SK-N-DZ (cell line): ENCODE measurements around the gene AP4B1. TPM values are rescaled to one million over a fixed set of nuclear protein-coding genes. Genes with fewer than 3 reads are reported as not detected.
"Not testable (repeated sequence)": the region's sequence is repeated elsewhere in the genome, so short reads cannot be mapped to it uniquely, and the experiment has no call there.

Experiments
- DNase-seq: peaks from one replicate; pipeline ENCODE4 v3.0.0-alpha.2; 2015; ENCODE audit warnings: low spot score
- polyA plus RNA-seq, 2 experiments: library from polyadenylated mRNA; depleted of rRNA; stranded (reverse); fragments of >200 nt; gene quantifications; 2 replicates each; pipeline ENCODE4 v1.2.3, GENCODE V29; 2014

AP4B1 gene
- polyA plus RNA-seq (2014; cell fraction: cytosol; rRNA removed), result 20.5 and 21.2 TPM in 2 replicates
- 76.1 and 76.7 TPM in 2 replicates for polyA plus RNA-seq (2014; cell fraction: nucleus; rRNA removed)

DNA sequence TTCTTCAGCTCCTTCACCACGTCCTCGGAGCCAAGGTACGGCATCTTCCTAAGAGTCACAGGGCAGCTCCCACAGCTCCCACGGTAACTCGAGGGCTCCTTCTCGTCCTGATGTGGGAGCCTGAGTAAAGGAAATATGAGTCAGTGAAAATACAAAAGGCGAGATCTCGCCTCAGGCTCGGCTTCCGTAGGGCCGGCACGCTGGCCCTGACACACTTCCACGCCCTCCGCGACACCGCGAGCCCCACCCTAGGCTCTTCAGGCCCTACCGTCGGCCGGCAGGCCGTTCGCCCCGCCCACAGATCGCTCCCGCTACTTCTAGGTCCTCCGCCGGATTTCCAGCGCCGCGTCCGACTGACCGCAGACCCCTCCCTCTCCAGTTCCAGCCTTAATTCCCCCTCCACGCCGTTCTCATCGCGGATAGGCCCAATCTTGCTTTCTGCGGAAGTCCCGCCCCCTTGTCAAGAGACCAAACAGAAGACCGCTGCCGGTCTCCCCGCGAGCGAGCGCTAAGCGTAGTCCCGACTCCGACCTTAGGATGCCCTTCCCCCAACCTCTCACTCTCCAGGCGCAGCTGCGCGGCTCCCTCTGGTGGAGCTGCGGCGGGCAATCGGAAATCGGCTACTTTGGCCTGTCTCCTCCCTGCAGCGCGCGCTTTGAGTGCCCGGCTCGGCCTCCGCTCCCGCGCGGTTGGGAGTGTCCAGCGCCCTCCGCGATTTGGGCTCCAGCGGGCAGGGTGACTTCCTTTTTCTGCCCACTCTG is at the start of gene AP4B1, which contains the start of gene DCLRE1B:
AP4B1 (minus strand) TSS at position 126 of the 761 bp plus-strand sequence; CDS start at position 44, 82 bp downstream.
DCLRE1B (plus strand) TSS at position 653 of the 761 bp plus-strand sequence. CDS start 261 bp downstream, outside the sequence.
- DNase-seq, result peak; percentile 100

DNA sequence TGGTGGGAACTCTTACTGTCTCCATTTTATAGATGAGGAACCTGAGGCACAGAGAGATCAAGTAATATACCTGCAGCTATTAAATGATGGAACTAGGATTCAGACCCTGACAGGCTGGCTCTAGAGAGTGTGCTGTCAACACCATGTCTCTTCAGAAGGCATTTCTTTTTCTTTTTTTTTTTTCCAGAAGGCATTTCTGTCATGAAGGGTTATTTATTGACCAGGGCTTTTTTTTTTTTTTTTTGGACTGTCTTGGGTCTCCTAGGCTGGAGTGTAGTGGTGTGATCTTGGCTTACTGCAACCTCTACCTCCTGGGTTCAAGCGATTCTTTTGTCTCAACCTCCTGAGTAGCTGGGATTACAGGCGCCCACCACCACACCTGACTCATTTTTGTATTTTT is 47.1 kb upstream of the AP4B1 start:
- no peak for DNase-seq

DNA sequence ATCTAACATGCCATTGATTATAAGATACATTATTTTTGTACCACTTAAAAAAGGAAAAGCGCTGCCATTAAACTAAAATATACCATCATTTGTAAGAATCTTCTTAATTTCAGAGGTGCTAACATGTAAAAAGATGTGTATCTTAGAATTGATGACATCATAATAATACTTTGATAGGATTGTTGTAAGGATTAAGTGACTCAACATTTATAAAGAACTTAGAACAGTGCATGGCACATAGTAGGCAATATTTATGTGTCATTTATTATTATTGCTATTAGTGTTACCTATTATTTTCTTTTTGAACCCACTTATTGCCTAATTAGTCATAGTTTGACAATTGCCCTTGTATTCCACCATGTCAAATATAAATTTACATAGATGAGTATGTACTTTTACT is 46.3 kb upstream of the AP4B1 start:
- no peak for DNase-seq

- no peak for DNase-seq
These were observed 44.4 kb upstream of the AP4B1 start for GRCh38 chr1:113949007-113949406.

GRCh38 chr1:113948151-113948550 is 43.6 kb upstream of the AP4B1 start:
- DNase-seq, result not testable (repeated sequence)

- no peak for DNase-seq
These were observed 42.9 kb upstream of the AP4B1 start for GRCh38 chr1:113947388-113948107.

DNA sequence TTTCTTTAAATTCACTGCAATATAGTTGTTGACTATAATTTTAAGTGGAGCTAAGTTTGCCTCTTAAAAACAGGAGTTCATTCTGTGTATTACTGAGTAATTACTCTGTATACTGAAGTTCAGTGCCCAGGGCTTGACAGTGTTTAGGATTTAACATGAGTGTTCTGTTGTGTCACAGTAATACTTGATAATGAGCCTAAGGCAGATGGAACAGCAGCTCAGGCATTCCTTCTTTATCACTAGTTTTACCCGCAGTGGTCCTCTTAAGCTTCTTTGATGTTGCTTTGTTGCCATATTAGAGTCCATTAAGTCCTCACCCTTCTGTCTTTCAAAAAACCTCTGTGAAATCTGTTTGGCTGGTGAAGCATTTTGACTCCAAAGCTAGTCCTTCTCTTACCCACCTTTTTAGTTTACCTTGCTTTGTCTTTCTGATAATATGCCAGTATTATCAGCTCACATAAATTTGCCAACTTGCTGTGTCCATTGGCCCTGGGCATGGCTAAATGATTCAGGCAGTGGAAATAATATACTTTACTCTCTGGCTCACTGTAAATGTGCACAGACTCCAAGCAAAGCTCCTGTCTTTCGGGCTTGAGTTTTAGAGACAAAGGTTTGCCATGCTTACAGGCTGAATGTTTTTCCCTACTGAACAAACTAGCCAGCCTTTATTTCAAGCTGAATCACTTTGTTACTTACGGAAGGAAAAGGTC is 42.2 kb upstream of the AP4B1 start:
- DNase-seq, result no peak

- no peak for DNase-seq
These were observed 41.5 kb upstream of the AP4B1 start for GRCh38 chr1:113946112-113946511.

GRCh38 chr1:113945329-113945728 is 40.7 kb upstream of the AP4B1 start:
- no peak for DNase-seq

- no peak for DNase-seq
These were observed 38.6 kb upstream of the AP4B1 start for GRCh38 chr1:113943028-113943811.

- DNase-seq, result no peak
These were observed 37.9 kb upstream of the AP4B1 start for GRCh38 chr1:113942527-113942926.

DNA sequence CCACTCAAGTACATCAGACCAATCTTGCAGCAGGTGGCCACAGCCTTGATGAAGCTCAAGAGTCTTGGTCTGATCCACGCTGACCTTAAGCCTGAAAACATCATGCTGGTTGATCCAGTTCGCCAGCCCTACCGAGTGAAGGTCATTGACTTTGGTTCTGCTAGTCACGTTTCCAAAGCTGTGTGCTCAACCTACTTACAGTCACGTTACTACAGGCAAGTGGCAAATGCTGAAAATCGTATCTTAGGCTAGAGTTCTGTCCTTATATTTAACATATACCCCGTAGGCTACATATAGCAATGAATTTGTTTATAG is 36.6 kb upstream of the AP4B1 start:
- no peak for DNase-seq

DNA sequence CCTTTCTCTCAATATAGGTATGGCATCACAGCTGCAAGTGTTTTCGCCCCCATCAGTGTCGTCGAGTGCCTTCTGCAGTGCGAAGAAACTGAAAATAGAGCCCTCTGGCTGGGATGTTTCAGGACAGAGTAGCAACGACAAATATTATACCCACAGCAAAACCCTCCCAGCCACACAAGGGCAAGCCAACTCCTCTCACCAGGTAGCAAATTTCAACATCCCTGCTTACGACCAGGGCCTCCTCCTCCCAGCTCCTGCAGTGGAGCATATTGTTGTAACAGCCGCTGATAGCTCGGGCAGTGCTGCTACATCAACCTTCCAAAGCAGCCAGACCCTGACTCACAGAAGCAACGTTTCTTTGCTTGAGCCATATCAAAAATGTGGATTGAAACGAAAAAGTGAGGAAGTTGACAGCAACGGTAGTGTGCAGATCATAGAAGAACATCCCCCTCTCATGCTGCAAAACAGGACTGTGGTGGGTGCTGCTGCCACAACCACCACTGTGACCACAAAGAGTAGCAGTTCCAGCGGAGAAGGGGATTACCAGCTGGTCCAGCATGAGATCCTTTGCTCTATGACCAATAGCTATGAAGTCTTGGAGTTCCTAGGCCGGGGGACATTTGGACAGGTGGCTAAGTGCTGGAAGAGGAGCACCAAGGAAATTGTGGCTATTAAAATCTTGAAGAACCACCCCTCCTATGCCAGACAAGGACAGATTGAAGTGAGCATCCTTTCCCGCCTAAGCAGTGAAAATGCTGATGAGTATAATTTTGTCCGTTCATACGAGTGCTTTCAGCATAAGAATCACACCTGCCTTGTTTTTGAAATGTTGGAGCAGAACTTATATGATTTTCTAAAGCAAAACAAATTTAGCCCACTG is 36.0 kb upstream of the AP4B1 start:
- DNase-seq, result no peak

GRCh38 chr1:113938192-113938591 is 33.6 kb upstream of the AP4B1 start:
- DNase-seq, result no peak

DNA sequence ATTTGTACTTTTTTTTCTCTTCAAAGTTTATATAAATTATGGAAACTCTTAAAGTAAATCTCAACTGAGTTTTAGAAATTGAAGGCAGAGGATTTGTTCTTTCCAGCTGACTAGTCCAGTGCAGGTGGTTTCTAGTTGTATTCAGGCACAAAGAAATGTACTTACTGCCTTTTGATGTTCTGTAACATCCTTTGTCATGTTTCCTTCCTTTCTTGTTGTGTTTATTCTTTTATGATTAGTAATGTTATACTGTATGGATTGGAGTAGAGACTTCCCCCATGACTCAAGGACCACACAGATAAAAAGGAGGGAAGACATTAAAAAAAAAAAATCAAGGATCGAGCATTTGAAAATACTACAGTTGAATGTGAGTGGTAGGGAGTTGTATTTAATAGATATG is 32.5 kb upstream of the AP4B1 start:
- DNase-seq, result no peak

DNA sequence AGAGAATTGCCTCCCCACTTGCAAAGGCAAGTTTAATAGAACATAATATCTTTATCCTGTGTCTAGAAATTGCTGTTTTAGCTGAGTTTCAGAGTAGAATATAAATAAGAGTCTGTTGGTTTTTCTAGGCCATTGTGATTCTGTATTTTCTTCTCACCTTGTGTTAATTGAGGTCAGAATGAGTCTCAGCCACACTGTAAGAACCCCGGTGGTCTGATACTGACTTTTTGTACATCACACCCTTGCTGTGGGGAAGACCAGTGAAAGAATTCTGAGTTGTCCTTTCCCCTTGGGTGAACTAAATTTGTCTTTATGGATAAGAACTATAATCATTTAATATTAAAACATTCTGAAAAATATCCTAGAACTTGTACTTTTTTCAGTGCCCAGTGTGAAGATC is 31.4 kb upstream of the AP4B1 start:
- no peak for DNase-seq

DNA sequence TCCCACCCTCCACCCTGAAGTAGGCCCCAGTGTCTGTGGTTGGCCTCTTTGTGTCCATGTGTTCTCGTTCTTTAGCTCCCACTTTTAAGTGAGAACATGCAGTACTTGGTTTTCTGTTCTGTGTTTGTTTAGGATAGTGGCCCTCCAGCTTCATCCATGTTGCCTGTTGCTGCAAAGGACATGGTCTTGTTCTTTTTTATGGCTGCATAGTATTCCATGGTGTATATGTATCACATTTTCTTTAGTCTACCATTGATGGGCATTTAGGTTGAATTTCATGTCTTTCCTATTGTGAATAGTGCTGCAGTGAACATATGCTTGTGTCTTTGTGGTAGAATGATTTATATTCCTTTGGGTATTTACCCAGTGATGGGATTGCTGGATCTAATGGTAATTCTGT is 30.6 kb upstream of the AP4B1 start:
- no peak for DNase-seq

- no peak for DNase-seq
These were observed 30.0 kb upstream of the AP4B1 start for GRCh38 chr1:113934511-113935055.

DNA sequence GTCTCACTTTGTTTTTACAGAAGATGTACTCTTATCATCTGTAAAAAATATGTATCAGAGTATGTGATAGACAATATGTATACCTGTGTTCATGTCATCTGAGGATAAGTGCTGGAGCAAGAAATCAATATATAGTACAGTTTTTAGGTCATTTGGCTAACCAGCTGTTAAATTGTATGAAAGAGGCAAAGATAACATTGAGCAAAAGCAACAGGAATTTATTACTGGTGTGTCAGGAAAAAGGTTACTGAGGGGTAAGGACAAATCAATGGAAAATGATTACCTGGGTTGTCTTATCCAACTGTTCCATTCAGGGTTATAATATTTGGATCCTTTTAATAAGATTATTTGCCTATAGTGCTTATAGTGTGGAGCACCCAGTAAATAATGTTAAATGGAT is 29.4 kb upstream of the AP4B1 start:
- no peak for DNase-seq

DNA sequence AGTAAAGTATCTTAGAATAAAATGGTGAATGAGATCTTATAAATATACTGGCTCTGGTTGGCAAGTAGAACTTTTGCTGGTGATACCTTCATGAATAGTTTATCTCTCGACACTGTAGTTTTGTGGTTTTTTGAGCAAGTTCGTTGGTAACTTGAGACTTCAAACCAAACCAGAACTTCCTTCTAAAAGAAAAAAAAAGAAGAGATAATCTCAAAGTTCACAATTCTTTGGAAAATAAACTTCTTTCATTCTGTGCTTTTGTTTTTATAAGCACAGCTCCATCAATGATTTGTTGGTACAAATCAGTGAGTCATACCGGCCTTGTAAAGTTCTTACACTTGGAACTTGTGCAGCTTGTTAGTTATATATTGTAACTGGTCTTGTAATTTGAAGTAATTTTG is 26.9 kb upstream of the AP4B1 start:
- no peak for DNase-seq
